SH-SY5Y (cell line): ENCODE results near the gene NOL9.

Experiments used
- GATA2 ChIP-seq: IDR thresholded peaks from 2 replicates; pipeline ENCODE4 v1.6.1; 2011; ENCODE audit warnings: mild to moderate bottlenecking, low read depth, low read length
- GATA3 ChIP-seq: IDR thresholded peaks from 2 replicates; pipeline ENCODE4 v1.6.1; 2011; ENCODE audit warnings: low read depth, mild to moderate bottlenecking, low read length, moderate library complexity

NOL9 gene

GRCh38 chr1:6499296-6499695 is 55.0 kb downstream of the NOL9 start:
- TF ChIP-seq GATA3 (no peak), GATA2 (no peak)

- TF ChIP-seq GATA3 (no peak), GATA2 (no peak)
Measured at GRCh38 chr1:6498576-6499111, 55.7 kb downstream of the NOL9 start.

- no peak for TF ChIP-seq GATA3
- TF ChIP-seq GATA2: no peak
Measured at GRCh38 chr1:6497867-6498575, 56.3 kb downstream of the NOL9 start.

GRCh38 chr1:6497215-6497866 is 57.0 kb downstream of the NOL9 start:
- TF ChIP-seq GATA2 (no peak), GATA3 (no peak)

- TF ChIP-seq GATA3 (no peak), GATA2 (no peak)
Measured at GRCh38 chr1:6496890-6497214, 57.5 kb downstream of the NOL9 start.

- TF ChIP-seq GATA2: no peak
- TF ChIP-seq GATA3: no peak
Measured at GRCh38 chr1:6496365-6496721, 58.0 kb downstream of the NOL9 start.

GRCh38 chr1:6495540-6496364 is 58.6 kb downstream of the NOL9 start:
- TF ChIP-seq GATA2: no peak
- no peak for TF ChIP-seq GATA3

- TF ChIP-seq GATA2 (peak; percentile 96), GATA3 (no peak)
Measured at GRCh38 chr1:6495041-6495441, 59.3 kb downstream of the NOL9 start.

GRCh38 chr1:6494627-6495026 is 59.7 kb downstream of the NOL9 start:
- no peak for TF ChIP-seq GATA3
- TF ChIP-seq GATA2: no peak

- TF ChIP-seq GATA2 (no peak), GATA3 (no peak)
Measured at GRCh38 chr1:6491966-6492365, 62.3 kb downstream of the NOL9 start.

GRCh38 chr1:6491480-6491962 is 62.8 kb downstream of the NOL9 start, which contains the start of gene PLEKHG5:
Gene PLEKHG5, minus strand, starts transcription at chr1:6491667. Its CDS starts 14,096 bp downstream, at chr1:6477571.
- no peak for TF ChIP-seq GATA2

GRCh38 chr1:6491081-6491449 is 63.2 kb downstream of the NOL9 start:
- TF ChIP-seq GATA3 (no peak), GATA2 (no peak)

- TF ChIP-seq GATA3 (no peak), GATA2 (no peak)
Measured at GRCh38 chr1:6490181-6491080, 63.9 kb downstream of the NOL9 start.

- TF ChIP-seq GATA2 (no peak), GATA3 (no peak)
Measured at GRCh38 chr1:6489799-6490180, 64.5 kb downstream of the NOL9 start.

GRCh38 chr1:6489383-6489765 is 64.9 kb downstream of the NOL9 start:
- no peak for TF ChIP-seq GATA2
- TF ChIP-seq GATA3: no peak
